Ascending aorta (tissue), 2 donors: Measurements from ENCODE around the gene KCNIP1. TPM values are rescaled to one million over a fixed set of nuclear protein-coding genes. Genes with fewer than 3 reads are reported as not detected.
"Not testable (repeated sequence)": the region's sequence is repeated elsewhere in the genome, so short reads cannot be mapped to it uniquely, and the experiment has no call there.

Experiments
- DNase-seq, 2 donors: peaks; one replicate each; pipeline ENCODE4 v3.0.0-alpha.2; 2019; ENCODE audit warnings: low spot score in 2 of 2
- H3K27ac ChIP-seq, 2 donors: fragments of 200-600 bp; sonication (generic); one replicate each; pipeline ENCODE4 v1.5.1; 2016 to 2017; ENCODE audit warnings: mild to moderate bottlenecking in 1 of 2
- H3K27me3 ChIP-seq: fragments of 200-600 bp; sonication (generic); one replicate; pipeline ENCODE4 v1.5.1; 2017
- H3K36me3 ChIP-seq, 2 donors: fragments of 200-600 bp; sonication (generic); one replicate each; pipeline ENCODE4 v1.5.1; 2016
- H3K4me1 ChIP-seq, 2 donors: fragments of 200-600 bp; sonication (generic); one replicate each; pipeline ENCODE4 v1.5.1; 2016 to 2017; ENCODE audit warnings: mild to moderate bottlenecking in 1 of 2
- H3K4me3 ChIP-seq, 2 donors: fragments of 200-600 bp; sonication (generic); one replicate each; pipeline ENCODE4 v1.5.1; 2016 to 2017; ENCODE audit warnings: mild to moderate bottlenecking in 1 of 2
- H3K9me3 ChIP-seq, 2 donors: fragments of 200-600 bp; sonication (generic); one replicate each; pipeline ENCODE4 v1.5.1; 2016
- CTCF ChIP-seq, 3 experiments: fragments of 200-600 bp in 2 of 3; fragments of 450-650 bp in 1 of 3; sonication (generic) in 2 of 3; IDR thresholded peaks; one replicate each; pipeline ENCODE4 v1.5.1; 2016 to 2019; ENCODE audit warnings: antibody characterized with exemption in 3 of 3, mild to moderate bottlenecking in 1 of 3, moderate library complexity in 1 of 3
- intact Hi-C: fragments of 100-400 bp; cut with DNase I; formaldehyde crosslinking; loops from one replicate; pipeline ENCODE4 v1.15.1; 2023
- total RNA-seq: library from RNA; depleted of rRNA; stranded (reverse); fragments of >200 nt; gene quantifications from one replicate; pipeline ENCODE4 v1.1.0, GENCODE V29; 2016

The KCNIP1 gene
- total RNA-seq, 1 donor from 2014 or later = not detected

- no peak for DNase-seq
- intact Hi-C loops = no loop called here
These were observed 37.4 kb downstream of the KCNIP1 start for GRCh38 chr5:170541146-170541769.

GRCh38 chr5:170542691-170543293 lies 39.0 kb downstream of the KCNIP1 start:
- H3K27me3 ChIP-seq = no peaks in the 10 kb centered on the region
- H3K36me3 ChIP-seq = no peaks in the 10 kb centered on the region
- no peaks in the 10 kb centered on the region for H3K4me1 ChIP-seq
- H3K4me3 ChIP-seq = no peak overlapping the region
- DNase-seq = peak in 1 of 2 donors; percentile 33
- intact Hi-C loops = no loop called here
- H3K27ac ChIP-seq = no peak overlapping the region
- H3K9me3 ChIP-seq = peaks cover 0 to 9% of the 10 kb centered on the region in 2 donors
- no peak for TF ChIP-seq CTCF (IDR thresholded peaks at IDR 0.05)

More at GRCh38 chr5:170541146-170541769, 37.4 kb downstream of the KCNIP1 start:
- TF ChIP-seq CTCF (IDR thresholded peaks at IDR 0.05) = no peak
- Histone ChIP-seq H3K4me1 (no peaks in the 10 kb centered on the region), H3K4me3 (no peak overlapping the region), H3K27ac (no peak overlapping the region), H3K9me3 (peaks cover 0 to 9% of the 10 kb centered on the region in 2 donors), H3K36me3 (no peaks in the 10 kb centered on the region), H3K27me3 (no peaks in the 10 kb centered on the region)

GRCh38 chr5:170545313-170545712 lies 41.5 kb downstream of the KCNIP1 start:
- TF ChIP-seq CTCF (IDR thresholded peaks at IDR 0.05) = no peak
- Histone ChIP-seq H3K27me3 (no peaks in the 10 kb centered on the region), H3K4me1 (no peaks in the 10 kb centered on the region), H3K27ac (no peak overlapping the region), H3K9me3 (peaks cover 0 to 9% of the 10 kb centered on the region in 2 donors), H3K36me3 (no peaks in the 10 kb centered on the region), H3K4me3 (no peak overlapping the region)
- intact Hi-C loops = no loop called here
- no peak for DNase-seq

GRCh38 chr5:170545811-170546210 lies 42.0 kb downstream of the KCNIP1 start:
- intact Hi-C loops = no loop called here
- DNase-seq = no peak
- Histone ChIP-seq H3K4me3 (no peak overlapping the region), H3K36me3 (no peaks in the 10 kb centered on the region), H3K9me3 (peaks cover 0 to 9% of the 10 kb centered on the region in 2 donors), H3K27ac (no peak overlapping the region), H3K4me1 (no peaks in the 10 kb centered on the region), H3K27me3 (no peaks in the 10 kb centered on the region)
- TF ChIP-seq CTCF (IDR thresholded peaks at IDR 0.05) = no peak

GRCh38 chr5:170546282-170546681 lies 42.5 kb downstream of the KCNIP1 start:
- Histone ChIP-seq H3K27me3 (no peaks in the 10 kb centered on the region), H3K9me3 (peaks cover 0 to 9% of the 10 kb centered on the region in 2 donors), H3K36me3 (no peaks in the 10 kb centered on the region), H3K4me3 (no peak overlapping the region), H3K4me1 (no peaks in the 10 kb centered on the region), H3K27ac (no peak overlapping the region)
- no peak for DNase-seq
- intact Hi-C loops = no loop called here
- no peak for TF ChIP-seq CTCF (IDR thresholded peaks at IDR 0.05)

GRCh38 chr5:170550382-170550781 lies 46.6 kb downstream of the KCNIP1 start:
- H3K36me3 ChIP-seq, H3K27ac ChIP-seq, H3K9me3 ChIP-seq, H3K4me1 ChIP-seq, H3K4me3 ChIP-seq, DNase-seq, intact Hi-C loops, H3K27me3 ChIP-seq: not testable (repeated sequence)
